Pulmonary artery endothelial cell (primary cell): ENCODE results near the gene PRR33. TPM values are rescaled to one million over a fixed set of nuclear protein-coding genes. Genes with fewer than 3 reads are reported as not detected.
"Not testable (repeated sequence)": the region's sequence is repeated elsewhere in the genome, so short reads cannot be mapped to it uniquely, and the experiment has no call there.

Experiments used
- DNase-seq: peaks from one replicate; pipeline ENCODE4 v3.0.0-alpha.2; 2011; ENCODE audit warnings: low read depth, low spot score
- total RNA-seq: library from RNA; depleted of rRNA; stranded (reverse); fragments of >200 nt; gene quantifications from 2 replicates; pipeline ENCODE4 v1.2.3, GENCODE V29; 2014

The PRR33 gene
- not detected in 2 replicates for total RNA-seq

DNA sequence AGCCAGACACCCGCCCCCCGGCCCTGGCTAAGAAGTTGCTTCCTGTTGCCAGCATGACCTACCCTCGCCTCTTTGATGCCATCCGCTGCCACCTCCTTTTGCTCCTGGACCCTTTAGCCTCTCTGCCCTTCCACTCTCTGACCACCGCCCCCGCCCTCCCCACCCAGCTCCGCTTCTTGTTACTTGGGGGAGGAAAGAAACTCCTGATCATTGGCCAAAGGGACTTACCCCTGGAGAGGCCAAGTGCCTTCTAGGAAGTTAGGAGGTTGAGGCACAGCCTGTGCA lies at the start of gene PRR33:
Gene PRR33, minus strand, starts transcription at position 65 of the 285 bp plus-strand sequence. CDS start 1,311 bp downstream, outside the sequence.
- no peak for DNase-seq

DNA sequence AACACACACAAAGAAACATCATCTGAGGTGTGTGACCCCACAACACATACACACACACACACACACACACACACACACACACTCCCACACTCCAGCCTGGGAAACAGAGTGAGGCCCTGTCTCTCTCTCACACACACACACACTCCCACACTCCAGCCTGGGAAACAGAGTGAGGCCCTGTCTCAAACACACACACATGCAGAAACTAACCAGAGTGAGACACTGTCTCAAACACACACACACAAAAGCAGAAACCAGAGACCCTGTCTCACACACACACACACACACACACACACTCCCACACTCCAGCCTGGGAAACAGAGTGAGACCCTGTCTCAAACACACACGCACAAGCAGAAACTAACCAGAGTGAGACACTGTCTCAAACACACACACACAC lies 48.1 kb upstream of the PRR33 start:
- not testable (repeated sequence) for DNase-seq

DNA sequence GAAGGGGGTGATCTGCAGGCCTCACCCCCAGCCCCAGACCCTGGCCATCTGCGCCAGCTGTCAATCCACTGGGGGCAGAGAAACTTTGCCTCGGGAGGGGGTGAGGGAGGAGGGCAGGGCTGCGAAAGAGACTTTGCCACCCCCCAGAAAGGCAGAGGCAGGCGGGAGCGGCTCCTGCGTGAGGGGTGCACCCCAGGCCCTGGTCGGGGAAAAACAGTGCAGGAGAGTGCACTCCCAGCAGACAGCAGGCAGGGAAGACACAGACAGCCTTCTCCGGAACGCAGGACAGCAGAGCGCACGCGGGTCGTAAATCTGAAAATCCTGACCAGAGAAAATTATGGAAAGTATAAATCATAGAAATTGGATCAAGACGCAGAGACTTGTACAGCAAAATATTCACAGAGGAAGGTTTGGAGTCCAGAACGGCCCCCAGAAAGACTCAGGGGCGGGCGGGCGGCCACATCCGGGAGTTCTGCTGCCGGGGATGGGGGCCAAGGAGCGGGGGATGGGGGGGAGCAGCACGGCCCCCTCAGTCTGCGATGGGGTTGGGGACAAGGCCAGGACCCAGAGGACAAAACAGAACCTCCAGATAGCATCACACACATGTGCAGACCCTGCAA lies 47.4 kb upstream of the PRR33 start:
- no peak for DNase-seq

DNA sequence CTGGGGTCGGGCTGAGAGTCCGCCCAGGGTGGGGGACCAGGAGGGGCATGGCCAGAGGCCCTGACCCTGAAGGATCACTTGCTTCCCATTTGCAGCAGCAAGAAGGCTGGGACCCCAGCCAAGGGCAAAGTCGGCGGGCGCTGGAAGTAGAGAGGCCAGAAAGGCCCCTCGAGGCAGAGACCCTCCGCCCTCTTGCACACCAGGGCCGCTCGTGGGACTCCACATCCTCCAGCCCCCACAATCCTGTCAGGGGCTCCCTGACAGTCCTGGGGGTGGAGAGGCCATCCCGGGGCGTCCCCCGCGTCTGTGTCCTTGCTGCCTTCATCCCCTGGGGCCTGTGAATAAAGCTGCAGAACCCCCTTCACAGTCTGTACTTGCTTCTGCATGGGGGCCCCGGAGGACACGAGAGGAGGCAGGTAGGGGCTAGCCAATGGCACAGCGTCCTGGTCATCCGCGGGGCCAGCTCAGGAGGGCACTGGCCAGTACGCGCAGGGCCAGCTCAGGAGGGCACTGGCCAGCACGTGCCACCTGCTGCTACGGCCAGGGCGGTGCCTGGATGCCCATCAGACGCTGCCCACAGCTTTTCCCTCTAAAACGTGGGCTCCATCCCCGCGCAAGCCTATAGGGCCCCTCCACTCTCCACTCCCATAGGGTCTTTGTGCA lies 46.8 kb upstream of the PRR33 start:
- no peak for DNase-seq

DNA sequence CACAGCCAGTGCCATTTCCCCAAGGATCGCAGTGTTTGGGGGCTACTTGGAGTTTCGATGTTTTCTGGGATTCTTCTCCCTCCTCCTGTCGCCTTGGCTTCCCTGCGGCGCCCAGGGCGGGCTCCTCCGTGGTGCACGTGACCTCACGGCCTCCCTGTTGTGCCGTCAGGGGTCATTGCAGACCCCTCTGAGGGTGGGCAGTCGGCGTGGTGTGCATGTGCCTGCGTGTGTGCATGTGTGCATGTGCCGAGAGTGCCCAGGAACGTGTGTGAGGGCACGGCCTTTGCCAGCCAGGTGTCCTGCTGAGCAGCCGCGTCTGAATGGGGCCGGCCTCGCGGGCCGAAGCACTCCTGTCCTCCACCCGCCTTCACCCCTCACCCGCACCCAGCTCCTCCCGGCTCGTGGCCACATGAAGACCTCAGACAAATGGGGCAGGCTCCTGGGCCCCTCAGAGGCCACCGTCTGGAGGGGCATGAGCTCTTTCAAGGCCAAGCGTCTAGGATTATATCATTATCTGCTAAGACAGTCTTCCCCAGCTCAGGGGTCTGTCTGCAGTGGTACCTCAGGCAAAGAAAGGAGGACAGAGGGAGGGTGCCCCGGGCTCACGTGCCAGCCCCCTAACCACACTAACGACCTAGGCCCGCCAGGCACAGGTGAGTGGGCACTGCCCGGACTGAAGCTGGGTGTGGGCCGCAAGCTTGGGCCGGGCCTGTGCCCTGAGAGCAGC lies 46.1 kb upstream of the PRR33 start:
- DNase-seq, result no peak

DNA sequence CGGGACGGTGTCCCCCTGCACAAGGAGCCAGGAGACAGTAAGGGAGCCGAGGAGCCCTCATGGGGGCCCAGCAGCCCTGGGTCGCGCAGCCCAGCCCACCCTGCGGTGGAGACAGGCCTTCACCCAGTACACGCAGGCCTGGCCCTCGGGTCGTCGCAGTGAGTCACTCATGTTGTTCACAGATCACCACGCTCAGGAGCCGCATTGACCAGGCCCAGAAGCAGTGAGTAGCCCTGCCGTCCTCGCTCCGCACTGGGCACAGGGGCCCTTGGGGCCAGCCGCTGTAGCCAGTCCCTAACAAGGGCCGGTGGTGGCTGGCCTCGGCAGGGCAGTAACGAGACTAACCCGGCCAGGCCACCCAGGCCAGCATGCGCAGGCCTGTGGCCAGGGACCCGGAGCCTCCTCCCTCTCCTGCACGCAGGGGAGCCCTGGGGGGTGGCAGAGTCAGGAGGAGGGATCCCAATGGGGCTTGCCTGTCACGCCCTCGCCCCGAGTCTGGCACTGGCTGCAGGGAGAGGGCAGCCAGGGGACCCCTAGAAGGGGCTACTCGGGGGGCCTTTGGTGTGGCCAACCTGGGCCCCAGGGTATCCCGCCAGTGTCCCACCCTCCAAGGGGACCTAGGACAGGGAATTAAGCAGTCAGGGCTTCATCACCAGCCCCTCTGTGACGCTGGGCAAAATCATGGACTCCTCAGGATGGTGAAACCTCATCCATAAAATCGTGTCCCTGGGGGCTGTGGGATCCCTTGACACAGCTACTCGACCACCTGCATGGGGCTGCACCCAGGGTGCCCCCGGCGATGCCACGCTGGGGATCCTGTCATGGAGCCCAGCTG lies 45.3 kb upstream of the PRR33 start:
- no peak for DNase-seq

DNA sequence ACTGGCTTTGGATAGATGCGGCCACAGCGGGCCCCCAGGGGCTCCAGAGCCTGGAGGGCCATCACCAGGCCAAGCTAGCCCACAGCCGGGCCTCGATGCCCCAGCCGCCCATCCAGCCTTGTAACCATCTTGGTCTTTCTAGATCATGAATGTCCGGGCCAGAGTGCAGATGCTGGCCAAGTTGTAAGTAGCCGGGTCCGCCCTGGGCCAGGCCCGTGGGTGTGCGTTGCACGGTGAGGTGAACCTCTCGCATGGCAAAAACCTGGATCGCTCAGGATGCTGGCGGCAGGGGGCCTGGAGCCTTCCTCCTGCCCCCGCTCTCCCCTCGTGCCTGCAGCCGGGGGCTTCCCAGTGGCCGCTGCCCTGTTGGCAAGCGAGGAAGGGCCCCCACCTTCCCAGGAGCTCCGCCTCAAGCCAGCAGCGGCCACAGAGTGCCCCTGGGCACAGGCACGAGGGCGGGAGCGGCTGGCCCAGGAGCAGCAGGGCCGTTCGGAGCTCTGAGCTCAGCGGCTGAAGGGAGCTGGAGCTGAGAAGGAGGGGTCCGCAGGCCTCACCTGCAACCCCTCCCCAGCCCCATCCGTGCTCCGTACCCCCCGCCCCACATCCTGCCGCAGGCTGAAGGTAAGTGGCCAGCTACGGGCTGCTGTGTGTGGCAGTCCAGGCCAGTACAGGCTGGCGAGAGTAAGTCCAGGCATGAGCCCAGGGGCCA lies 44.5 kb upstream of the PRR33 start:
- DNase-seq, result no peak

DNA sequence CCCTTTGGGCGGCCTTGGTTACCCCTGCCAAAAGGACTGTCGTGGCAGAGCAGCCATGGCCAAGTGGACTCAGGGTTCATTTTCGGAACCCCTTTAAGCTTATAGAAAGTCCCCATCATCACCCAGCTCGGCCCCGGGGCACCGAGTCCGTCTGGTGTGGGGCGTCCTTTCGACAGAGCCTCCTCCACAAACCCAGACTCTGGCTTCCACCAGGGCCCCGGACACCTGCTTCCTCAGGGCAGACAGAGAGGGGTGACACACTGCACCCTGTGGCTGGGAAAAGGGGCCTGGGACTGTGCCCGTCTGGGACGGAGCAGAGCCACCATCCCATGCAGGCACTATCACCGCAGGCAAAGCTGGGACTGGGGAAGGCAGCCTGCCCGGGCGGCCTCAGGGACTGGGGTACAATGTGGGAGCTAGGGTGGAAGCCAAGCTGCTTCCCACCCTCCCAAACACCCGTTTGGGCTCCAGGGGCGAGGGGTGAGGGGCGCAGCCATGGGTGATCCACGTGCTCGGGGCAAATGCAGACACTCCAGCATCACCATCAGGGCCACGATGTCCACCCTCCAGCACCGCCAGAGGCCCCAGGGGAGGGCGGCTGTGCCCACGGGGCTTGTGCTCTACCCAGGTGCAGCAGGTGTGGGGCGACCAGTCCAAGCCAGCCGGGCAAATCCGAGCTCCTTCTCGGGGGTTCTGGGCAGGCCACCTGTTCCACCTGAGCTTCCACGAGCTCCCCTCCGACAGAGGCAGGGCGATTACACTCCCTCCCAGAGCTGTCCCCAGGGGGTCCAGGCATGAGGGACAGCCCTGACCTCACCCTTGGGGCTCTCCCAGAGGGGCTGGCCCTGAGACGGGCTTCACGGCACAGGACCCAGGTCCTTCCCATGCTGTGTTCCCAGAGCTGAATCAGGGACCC lies 43.7 kb upstream of the PRR33 start:
- DNase-seq, result no peak

DNA sequence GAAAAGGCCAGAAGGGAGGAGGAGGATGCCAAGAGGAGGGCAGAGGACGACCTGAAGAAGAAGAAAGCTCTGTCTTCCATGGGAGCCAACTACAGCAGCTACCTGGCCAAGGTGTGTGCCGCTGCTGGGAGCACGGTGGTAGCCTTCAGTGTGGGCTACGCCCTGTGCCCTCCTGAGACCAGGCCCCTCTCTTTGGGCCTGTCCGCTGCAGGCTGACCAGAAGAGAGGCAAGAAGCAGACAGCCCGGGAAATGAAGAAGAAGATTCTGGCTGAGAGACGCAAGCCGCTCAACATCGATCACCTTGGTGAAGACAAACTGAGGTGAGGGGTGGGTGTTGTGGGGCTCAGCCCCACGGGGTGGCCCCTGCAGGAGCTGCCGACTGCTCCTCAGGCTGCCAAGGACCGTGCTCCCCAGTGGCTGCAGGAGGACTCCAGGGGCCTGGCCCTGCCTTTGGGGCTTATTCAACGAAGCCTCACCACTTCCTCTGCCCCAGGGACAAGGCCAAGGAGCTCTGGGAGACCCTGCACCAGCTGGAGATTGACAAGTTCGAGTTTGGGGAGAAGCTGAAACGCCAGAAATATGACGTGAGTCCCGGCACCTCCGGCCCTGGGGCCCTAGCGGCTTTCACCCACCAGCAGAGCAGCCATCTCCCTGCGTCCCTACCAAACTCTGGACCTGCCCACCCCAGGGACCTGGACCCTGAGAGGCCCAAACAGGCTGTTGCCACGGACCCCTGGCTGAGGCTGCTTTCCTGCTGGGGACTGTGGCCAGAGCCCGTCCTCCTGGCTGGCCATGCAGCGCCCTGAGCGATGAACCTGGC lies 42.9 kb upstream of the PRR33 start:
- no peak for DNase-seq

DNA sequence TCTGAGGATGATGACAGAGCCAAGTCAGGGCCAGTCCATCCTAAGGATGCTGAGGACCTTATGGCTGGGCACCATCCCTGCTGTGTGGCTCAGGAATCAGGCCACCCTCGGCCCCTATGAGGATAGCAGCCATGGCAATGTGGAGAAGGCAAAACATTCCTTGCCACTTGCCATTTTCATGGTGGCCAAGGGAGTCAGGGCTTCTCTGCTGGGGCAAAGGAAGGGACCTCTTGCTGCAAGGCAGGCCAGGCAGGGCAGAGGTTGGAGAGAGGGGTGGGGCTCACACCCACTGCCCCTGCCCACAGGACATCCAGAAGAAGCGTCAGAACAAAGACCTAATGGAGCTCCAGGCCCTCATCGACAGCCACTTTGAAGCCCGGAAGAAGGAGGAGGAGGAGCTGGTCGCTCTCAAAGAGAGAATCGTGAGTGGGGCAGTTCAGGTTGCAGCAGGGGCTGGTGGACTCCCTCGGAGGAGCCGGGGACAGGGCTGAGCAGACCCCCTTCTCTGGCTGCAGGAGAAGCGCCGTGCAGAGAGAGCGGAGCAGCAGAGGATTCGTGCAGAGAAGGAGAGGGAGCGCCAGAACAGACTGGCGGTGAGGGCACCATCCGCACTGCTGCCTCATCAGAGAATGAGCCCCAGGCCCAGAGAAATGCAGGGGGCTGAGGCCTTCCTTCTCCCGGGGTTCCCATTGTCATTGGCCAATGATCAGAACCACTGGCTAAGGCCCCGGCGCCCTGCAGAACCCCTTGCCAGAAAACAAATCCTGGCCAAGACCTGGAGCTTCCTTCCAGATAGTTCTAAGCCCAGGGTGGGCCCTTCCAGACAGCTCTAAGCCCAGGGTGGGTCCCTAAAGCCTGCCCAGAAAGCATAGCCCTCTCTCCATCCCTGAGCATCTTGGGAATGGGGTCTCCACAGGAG lies 42.0 kb upstream of the PRR33 start:
- no peak for DNase-seq

DNA sequence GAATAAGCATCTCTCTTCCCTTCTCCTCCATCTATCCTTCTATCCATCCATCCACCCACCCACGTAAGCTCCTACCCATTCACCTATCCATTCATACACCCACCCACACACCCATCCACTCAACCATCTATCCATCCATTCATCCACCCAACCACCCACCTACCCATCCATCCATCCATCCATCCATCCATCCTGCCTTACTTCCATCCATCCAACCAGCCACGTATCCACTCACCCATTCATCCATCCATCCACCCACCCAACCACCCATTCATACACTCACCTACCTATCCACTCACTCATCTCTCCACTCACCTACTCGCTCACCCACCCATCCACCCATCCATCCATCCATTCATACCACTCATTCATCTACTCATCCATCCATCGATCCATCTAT lies 41.0 kb upstream of the PRR33 start:
- DNase-seq, result no peak

DNA sequence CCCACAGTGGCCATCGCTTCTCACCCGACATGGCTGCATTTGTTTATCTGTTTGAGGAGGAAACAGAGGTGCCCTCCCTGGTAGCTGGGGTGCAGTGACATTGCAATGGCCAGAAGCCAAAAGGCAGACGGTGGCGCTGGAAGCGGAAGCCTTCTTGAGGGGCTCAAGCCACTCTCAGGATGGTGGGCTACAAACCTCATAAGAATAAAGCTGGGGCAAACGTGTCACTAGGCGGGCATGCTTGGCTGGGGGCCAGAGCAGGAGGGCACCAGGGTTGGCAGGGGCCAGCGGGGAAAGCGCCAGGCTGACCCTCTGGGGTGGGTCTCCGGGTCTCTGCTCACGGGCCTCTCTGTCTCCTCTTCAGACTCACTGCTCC lies 40.4 kb upstream of the PRR33 start:
- no peak for DNase-seq

DNA sequence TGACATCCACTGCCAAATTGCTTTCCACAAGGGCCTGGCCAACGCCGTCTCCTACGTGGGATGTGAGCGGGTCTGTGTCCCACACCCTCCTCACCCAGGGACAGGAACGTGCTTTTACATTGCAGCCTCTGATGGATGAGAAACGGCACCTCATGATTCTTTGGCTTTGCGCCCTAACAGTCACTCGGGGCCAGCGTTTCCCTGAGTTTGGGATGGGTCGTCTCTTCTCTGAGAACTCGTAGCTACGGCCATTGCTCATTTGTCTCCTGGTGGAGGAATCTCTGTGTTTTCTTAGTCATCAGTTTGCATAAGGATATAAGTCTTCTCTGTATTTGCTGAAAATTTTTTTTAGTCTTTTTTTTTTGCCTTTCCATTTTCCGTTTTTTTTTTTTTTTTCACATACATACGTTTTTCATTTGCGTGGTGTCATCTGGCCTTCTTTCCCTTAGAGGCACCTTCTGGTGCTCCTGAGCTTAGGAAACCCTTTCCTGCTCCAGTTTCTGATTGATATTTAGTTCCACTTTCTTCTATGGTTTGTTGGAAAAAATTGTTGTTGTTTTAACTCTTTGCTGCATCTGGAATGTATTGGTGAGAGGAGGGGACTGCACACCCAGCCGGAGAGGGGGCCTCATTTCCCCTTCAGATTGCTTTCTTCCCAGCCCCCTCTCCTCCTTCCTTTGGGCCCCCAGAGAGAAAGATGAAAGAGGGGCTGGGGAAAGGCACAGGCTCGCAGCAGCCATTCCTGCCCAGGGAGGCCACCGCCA lies 39.8 kb upstream of the PRR33 start:
- no peak for DNase-seq

DNA sequence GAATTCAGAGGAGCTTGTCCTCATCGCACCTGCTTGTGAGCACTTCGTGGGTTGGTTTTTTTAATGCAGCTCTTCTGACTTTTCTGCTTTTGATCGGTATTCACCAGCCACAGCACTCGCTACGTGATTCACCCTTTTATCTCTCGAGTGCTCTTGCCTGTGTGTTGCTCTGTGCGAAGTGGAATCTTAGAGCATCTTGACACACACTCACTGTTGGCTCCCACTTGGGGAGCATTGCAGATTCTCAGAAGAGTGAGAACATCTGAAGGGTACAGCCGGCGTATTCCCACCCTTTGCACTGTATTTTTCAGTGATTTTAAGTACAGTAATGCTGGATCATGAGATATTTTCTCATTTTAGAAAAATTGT lies 38.8 kb upstream of the PRR33 start:
- no peak for DNase-seq

DNA sequence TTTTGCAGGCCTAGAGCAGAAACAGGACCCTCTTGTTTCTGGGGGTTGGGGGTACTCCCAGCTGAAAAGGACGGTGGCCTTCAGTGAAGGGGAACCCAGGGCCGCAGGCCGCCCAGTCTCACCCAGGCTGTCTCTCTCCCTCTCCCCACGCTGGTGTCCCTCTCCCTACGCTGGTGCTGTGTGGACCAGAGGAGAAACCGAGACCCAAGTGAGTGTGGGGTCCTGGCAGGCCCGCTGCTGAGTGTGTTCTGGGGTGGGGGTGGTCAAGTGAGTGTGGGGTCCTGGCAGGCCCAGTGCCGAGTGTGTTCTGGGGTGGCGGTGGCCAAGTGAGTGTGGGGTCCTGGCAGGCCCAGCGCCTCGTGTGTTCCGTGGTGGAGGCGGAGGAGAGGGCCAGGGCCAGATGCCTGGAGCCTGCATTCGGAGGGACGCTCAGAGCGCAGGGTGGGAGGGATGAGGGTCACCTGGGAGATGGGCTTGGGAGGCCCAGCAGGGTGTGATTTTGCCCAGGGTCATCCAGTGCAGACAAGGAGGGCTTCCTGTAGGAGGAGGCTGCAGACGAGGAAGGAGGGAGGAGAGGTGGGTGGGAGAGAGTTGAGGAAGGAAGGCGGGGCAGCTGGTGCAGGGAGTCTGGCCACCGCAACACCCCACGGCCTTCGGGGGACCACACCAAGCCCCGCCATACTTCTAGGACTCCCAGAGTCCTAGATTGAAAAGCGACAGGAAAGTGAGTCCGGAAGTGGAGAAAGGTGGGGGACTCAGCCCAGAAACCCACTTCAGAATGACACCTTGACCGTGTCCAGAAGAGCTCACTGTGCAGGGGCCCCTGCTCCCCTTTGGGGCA lies 38.1 kb upstream of the PRR33 start:
- no peak for DNase-seq

DNA sequence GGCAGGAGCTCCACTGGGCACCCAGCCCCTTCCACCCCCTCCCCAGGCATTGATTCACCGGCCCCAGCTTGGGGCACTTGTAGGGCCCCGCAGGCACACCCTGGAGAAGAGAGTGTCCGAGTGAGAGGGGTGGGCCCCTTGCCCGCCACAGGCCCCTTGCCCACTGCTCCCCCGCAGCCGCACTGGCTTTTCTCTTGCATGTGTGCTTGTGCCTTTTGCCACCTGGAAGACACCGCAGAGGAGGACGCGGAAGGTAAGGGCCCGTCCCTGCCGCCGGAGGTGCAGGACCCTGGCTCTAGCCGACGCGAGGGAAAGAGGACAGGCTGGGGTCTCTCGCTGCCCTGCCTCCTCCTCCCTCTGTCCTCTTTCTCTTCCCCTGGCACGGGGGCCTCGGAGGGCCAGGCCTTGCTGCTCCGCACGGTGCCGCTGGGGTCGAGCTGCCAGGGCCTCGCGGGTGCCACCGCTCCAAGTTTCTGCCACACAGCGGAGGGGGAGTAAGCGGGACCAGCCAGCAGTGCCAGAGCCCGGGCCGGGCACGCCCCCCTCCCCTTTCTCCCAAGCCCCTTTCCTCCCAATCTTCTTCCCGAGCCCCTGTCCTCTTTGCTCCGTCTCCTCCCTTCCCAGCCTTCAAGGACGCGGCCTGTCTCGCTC lies 37.3 kb upstream of the PRR33 start:
- no peak for DNase-seq
